AG09309 (cell line): ENCODE results near the gene RADX.

ENCODE experiments used
- DNase-seq: peaks from one replicate; pipeline ENCODE4 v3.0.0-alpha.2; 2010; ENCODE audit warnings: low read depth
- H3K4me3 ChIP-seq: 2 replicates; pipeline ENCODE4 v1.5.1; 2011; ENCODE audit warnings: mild to moderate bottlenecking, low read depth, low read length, moderate library complexity; ENCODE audit not compliant: control insufficient read depth
- TF ChIP-seq, protein P1 (sequence below): IDR thresholded peaks from 2 replicates; pipeline ENCODE4 v1.5.1; 2011; ENCODE audit warnings: mild to moderate bottlenecking, low read depth, low read length, inconsistent platforms; ENCODE audit not compliant: insufficient read depth, control insufficient read depth; ENCODE audit errors: missing control alignments

Gene RADX

DNA sequence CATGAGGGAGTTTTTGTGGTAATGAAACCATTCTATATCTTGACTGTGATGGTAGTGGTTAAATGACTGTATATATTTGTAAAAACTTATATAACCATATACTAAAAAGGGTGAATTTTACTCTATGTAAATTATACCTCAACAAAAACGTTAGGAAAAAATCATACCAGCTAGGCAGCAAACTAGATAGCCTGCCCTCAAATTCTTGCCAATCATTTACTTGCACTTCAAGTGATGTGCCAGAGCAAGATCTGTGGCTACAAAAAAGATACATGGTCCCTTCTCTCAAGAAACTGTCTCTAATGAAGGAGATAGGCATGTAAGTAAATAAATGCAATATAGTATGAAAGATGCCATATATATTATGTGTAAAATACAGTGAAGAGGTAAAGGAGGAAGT, 104.7 kb downstream of the RADX start:
- H3K4me3 ChIP-seq, result no peak overlapping the region
- no peak for DNase-seq
- TF ChIP-seq, protein P1, sequence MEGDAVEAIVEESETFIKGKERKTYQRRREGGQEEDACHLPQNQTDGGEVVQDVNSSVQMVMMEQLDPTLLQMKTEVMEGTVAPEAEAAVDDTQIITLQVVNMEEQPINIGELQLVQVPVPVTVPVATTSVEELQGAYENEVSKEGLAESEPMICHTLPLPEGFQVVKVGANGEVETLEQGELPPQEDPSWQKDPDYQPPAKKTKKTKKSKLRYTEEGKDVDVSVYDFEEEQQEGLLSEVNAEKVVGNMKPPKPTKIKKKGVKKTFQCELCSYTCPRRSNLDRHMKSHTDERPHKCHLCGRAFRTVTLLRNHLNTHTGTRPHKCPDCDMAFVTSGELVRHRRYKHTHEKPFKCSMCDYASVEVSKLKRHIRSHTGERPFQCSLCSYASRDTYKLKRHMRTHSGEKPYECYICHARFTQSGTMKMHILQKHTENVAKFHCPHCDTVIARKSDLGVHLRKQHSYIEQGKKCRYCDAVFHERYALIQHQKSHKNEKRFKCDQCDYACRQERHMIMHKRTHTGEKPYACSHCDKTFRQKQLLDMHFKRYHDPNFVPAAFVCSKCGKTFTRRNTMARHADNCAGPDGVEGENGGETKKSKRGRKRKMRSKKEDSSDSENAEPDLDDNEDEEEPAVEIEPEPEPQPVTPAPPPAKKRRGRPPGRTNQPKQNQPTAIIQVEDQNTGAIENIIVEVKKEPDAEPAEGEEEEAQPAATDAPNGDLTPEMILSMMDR, result no peak

- TF ChIP-seq, protein P1, result no peak
- H3K4me3 ChIP-seq, result no peak overlapping the region
- no peak for DNase-seq
Measured at GRCh38 chrX:106718709-106719108, 106.9 kb downstream of the RADX start.

- TF ChIP-seq, protein P1, result no peak
- DNase-seq, result no peak
- peak overlapping the region; percentile 44 for H3K4me3 ChIP-seq
Measured at GRCh38 chrX:106725931-106726330, 114.2 kb downstream of the RADX start.

DNA sequence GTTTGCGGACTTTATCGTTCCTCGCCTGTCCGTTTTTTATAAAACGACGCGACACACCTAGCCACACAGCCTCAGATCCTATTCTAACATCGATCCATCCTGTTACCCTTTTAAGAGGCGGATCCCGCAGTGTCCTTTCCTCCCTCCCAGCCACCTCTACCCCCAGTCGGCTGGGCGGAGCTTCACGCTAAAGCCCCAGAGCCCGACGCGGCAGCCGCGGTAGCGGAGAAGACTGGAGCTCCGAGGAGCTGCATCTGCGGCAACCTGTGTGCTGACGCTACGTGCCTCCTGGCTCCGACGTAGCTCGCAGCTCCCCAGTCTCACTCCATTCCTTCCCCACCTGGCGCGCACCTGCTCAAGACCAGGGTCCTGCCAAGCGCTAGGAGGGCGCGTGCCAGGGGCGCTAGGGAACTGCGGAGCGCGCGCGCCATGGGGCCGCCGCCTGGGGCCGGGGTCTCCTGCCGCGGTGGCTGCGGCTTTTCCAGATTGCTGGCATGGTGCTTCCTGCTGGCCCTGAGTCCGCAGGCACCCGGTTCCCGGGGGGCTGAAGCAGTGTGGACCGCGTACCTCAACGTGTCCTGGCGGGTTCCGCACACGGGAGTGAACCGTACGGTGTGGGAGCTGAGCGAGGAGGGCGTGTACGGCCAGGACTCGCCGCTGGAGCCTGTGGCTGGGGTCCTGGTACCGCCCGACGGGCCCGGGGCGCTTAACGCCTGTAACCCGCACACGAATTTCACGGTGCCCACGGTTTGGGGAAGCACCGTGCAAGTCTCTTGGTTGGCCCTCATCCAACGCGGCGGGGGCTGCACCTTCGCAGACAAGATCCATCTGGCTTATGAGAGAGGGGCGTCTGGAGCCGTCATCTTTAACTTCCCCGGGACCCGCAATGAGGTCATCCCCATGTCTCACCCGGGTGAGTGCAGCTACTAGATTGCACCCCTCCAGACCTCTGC, 115.0 kb downstream of the RADX start, which contains the start of gene RNF128:
TSS of gene RNF128 (plus strand) at position 217 of the 953 bp plus-strand sequence. CDS start at position 430, 213 bp downstream.
- TF ChIP-seq, protein P1, result no peak
- no peak for DNase-seq
- peak within 1 kb of the TSS; percentile 44 for H3K4me3 ChIP-seq

DNA sequence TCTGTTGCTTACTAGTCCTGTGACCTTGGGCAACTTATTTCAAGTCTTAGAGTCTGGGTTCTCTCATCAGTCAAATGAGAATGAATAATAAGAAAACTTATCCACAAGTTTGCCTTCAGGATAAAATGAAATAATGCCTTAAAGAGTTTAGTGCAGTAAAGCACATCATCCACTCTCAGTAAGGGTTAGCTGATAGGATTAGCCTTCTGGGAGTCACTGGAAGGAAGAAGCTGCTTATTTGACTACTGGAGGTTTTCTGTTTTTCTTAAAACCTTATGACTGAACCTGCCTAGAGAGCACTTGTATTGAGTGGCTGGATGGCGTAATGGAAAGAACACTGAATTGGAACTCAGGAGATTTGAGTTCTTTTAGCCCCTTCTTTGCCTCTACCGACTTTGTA, 116.6 kb downstream of the RADX start:
- H3K4me3 ChIP-seq, result no peak overlapping the region
- TF ChIP-seq, protein P1, result no peak

More for the DNA sequence above, 116.6 kb downstream of the RADX start:
- DNase-seq, result no peak
